Stimulated activated CD8-positive, alpha-beta memory T cell treated with anti-CD3 and anti-CD28 coated beads, Interleukin-15, amount 100 ng/mL, for 4 hours (primary cell): ENCODE data around the gene CIAO3.
"Not testable (repeated sequence)": the region's sequence is repeated elsewhere in the genome, so short reads cannot be mapped to it uniquely, and the experiment has no call there.

Source experiments
- DNase-seq, 2 donors: peaks; one replicate each; pipeline ENCODE4 v3.0.0-alpha.2; 2020; ENCODE audit warnings: low read depth in 2 of 2

The CIAO3 gene

DNA sequence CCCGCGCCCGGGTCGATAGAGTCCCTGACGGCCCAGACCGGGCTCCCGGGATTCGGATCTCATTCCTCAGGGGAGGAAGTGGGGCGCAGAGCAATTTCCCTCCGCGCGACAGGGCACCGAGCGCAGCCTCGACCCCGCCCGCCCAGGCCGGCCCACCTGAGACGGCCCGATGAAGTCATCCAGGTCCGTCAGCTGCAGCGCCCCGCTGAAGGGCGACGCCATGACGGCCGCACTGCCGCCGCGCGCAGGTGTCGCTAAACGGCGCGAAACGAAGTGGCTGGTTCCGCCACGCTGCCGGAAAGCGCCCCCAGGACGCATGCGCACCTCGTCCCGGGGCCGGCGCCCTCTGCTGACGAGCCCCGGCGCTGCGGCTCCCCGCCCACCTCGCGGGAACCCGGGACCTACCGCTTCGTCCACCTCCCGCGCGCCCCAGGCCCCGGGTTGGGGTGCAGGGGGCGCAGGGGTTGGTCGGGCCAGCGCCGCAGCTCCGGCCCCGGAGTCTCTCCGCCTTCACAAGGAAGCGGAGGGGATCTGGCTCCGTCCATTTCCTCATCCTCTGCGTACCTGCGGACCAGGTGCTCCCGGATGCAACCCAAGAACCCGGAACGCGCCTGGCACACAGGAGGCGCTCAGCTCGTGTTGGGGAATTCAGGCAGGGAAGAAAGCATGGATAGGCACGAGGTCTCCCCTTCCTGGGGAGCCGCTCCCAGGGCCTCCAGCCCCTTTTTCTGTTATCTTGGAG is at the start of gene CIAO3:
Gene CIAO3 (minus strand): TSS at position 234 of the 742 bp plus-strand sequence. CDS start 12 bp downstream, at position 222.
- peak; percentile 82 to 88 for DNase-seq

DNA sequence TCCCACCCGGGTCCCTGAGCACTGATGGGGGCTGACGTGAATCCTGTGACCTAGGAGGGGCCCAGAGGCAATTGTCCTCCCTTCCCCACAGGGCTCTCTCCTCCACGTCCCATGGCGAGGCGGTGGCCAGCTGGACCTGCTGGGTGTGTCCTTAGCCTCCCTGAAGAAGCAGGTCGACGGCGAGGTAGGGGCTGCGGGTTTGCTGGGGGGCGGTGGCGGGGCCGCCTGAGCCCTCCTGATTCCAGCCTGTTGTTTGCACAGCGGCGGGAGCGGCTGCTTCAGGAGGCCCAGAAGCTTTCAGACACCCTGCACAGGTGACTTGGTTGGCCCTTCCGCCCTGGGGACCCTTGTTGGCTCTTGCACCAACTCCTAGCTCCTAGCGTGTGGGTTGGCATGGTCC is 49.3 kb upstream of the CIAO3 start:
- DNase-seq = no peak

DNA sequence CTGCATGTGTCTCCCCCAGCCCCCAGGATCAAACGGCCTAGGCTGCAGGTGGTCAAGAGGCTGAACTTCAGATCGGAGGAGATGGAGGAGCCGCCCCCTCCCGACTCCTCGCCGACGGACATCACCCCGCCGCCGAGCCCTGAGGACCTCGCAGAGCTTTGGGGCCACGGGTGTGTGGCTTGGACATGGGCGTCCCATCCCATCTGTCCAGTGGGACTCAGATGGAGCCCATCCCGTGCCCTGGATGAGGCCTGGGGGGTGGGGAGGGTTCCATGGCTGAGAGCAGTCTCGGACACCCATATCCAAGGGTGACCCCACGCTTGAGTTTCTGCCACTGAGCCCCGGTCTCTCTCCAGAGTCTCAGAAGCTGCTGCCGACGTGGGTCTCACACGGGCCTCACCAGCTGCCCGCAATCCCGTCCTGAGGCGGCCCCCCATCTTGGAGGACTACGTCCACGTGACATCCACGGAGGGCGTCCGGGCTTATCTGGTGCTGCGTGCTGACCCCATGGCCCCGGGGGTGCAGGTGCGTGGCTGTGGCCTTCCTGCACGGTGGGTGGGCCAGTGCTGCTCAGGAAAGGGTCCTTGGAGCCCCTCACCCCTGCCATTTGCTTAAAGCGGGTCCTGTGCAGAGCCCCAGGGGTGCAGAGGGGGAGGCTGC is 48.5 kb upstream of the CIAO3 start:
- DNase-seq = no peak

DNA sequence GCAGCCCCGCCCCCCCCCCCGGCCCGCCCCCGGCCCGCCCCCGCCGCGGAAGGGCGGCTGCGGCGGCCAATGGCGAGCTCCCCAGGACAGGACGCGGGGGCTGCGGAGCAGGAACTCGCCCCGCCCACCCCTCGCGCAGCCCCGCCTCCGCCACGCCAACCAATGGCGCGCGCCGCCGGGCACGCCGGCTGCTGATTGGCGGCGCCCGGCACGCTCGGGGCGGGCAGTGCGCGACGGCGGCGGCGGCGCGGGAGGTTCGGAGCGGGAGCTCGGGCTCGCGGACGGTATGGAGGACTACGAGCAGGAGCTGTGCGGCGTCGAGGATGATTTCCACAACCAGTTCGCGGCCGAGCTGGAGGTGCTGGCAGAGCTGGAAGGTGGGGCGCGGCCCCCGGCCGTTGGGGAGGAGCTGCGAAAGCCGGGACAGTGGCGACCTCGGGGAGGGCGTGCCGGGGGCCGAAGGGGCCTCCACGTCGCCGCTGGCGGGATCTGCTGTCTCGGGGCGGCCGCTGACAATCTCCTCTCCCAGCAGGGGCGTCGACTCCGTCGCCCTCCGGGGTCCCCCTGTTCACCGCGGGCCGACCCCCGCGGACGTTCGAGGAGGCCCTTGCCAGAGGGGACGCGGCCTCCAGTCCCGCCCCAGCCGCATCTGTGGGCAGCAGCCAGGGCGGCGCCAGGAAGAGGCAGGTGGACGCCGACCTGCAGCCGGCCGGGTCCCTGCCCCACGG is 47.8 kb upstream of the CIAO3 start, which contains the start of gene CHTF18:
Gene CHTF18 (plus strand): TSS at position 222 of the 728 bp plus-strand sequence. CDS start 65 bp downstream, at position 287.
- DNase-seq = peak; percentile 81 to 89

DNA sequence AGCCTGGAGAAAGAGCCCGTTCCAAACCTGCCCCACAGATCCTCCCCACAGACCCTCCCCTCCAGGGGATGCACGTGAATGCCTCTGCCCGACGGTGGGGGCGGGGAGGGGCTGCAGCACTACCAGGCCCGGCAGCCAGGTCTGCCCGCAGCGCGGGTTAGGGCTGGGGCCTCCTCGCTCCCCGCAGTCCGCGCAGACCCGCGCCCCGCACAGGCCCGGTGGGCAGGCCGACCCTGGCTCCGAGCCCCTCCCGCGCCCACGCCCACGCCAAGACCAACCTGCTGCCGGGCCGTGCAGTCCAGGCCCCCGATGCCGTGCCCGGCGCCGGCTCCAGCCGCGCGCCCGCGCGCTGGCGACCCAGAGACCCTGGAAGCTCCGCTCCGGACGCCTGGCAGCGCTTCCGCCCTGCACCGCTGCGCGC is 47.2 kb upstream of the CIAO3 start, which contains the start of gene RPUSD1:
Gene RPUSD1 (minus strand): TSS at position 404 of the 421 bp plus-strand sequence. CDS start 644 bp downstream, outside the sequence.
- DNase-seq = no peak

DNA sequence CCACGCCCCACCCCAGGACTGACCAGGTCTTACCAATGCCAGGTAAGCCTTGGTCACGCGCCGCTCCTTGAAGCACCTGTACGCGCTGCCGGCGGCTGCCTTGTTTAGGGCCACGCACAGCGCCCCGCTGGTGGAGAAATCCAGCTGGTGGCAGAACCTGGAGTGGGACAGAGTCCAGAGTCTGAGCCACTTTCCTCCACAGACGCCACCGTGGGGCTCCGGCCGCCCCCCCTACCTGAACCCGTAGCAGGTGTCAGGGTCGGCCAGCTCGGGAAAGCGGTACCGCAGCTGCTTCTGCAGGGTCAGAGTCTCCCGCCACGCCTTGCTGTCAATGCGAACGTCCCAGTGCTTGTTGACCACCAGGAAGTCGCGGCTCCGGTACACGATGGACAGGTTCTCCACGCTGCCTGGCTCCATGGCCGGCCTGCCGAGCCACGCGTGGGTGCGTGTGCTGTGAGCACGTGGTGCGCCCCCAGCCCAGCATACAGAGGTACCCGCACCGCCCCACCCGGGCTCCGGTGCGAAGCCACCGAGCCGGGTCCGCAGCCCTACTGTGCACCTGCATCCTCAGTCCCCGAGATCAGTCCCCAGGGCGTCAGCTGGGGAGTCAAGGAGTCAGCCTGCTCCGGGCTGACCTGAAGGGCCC is 46.6 kb upstream of the CIAO3 start:
- DNase-seq = no peak

DNA sequence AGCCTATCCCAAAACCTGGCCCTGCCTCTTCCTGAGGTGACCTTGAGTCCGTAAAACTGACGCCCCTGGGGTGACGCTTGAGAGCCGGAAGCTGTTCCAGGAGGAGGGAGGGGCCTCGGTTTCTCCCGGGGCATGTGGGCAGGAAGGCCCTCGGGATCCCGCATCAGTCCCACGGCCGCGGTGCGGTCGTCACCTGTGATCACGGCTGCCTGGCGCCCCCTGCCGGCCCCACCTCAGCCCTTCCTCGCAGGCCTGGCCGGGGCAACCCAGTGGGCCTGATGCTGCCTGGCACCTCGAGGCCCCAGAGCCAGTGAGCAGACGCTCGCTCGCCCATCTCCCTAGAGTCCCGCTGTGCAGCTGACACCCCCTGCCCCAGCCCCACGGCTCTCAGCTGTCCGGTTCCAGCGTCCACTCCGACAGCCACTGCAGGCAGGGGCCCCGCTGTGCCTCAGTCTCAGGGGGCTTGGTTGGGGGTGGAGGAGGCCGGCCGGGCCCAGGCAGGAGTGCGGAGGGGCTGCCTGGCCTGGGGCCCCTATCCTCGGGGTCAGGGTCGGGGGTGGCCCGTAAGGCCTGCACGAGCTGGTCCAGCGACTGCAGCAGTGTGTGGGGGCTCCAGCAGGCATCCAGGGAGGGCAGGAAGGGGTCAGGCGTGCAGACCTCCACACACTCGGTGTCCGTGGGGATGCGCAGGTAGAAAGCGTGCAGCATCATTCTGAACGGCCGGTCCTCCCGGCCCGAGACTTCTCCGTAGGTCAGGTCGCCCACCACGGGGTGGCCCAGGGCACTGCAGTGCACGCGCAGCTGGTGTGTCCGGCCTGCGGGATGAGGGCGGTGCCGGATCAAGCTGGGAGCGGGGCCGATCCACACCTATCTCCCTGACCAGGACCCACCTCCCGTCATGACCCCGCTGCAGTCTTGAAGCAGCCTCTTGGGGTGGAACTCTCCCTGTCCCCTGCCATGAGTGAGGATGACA is 45.1 kb upstream of the CIAO3 start:
- peak; percentile 44 to 47 for DNase-seq

DNA sequence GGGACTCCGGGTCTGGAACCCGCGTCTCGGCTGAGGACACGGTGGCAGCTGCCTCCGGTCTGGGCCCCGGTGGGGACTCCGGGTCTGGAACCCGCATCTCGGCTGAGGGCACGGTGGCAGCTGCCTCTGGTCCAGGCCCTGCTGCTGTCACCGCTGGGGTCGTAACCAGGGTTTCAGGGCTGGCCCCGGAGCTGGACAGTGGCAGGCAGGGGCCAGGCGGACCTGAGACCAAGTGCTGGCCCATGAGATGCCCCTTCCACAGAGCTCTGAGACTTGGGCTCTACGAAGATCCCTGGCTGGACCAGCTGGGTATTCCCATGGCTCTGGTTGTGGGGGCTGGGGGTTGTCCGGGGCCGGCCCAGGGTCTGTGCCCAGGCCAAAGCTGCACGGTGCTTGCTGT is 43.6 kb upstream of the CIAO3 start:
- no peak for DNase-seq

DNA sequence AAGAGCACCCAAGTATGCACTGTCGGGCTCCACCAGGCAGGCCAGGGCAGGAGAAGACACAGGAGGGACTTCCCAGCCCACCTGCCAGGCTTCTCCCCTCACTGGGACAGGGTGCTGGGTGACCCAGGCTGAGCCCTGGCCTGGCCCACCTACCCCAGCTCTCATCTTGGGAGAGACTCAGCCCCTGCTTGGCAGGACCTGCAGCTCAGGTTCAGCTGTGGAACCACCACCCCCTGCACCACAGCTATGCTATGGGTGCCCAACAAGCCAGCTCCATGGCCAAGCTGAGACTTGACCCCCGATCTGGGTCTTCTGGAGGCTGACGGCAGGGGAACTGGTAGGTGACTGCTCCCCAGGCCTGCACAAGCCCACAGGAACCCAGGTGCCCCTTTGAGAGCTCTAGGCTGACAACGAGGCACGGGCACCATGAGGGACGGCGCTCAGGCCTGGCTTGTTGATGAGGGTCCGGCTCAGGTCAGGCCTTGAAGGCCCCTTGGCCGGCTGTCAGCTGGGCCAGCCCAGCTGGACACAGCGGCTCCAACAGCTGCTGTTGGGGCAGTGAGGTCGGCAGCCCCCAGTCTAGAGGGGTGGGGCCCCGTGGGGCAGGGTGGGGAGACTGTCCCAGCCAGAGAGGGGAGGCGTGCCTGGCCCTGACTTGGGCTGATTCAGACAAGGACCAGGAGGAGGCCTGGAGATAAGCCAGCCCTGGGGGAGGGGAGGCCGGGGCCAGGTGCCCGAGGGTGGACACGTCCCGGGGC is 42.8 kb upstream of the CIAO3 start:
- DNase-seq = no peak

DNA sequence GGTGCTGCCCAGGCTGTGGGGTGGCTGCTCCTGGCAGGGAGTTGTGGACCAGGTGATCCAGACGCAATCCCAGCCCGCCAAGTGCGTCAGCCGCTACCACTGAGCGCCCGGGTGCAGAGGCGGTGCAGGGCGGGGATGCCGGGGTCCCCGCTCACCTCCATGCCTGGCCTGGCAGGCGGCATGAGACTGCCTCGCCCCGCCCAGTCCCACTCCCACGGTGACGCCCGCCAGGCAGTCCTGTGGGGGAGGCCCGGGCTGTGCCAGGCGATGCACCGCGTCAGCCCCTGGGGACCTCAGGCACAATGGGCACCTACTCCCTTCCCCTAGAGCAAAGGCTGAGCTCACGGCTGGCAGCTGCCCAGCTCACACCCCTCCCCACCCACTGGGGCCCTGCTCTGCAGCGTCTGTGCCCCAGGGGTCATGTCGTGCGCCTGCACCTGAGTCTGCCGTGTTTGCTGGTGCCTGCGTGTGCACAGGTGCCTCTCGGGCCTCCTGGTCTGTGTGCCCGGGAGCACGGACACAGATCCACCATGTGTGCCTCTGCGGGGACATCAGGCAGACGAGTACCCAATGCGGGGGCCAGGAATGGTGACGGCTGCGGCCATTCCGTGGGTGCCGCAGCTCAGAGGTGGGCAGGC is 42.1 kb upstream of the CIAO3 start:
- DNase-seq = no peak

DNA sequence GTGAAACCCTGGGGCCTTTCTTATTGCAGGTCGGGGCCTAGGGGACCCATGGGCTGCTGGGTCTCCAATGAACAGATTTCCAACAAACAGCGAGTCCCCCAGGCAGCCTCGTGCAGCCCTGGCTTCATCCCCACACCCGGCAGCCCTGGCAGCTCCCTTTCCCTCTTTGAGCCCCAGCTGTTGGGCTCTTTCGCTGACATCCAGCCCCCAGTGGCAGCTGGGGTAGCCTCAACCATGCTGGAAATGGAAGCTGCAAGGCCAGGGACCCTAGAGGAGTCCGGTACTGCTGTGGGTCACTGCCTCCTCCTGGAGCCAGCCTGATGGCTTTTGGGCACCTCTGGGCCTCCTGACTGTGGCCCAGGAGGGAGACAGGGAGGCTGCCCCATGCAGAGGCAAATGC is 41.5 kb upstream of the CIAO3 start:
- DNase-seq = no peak

DNA sequence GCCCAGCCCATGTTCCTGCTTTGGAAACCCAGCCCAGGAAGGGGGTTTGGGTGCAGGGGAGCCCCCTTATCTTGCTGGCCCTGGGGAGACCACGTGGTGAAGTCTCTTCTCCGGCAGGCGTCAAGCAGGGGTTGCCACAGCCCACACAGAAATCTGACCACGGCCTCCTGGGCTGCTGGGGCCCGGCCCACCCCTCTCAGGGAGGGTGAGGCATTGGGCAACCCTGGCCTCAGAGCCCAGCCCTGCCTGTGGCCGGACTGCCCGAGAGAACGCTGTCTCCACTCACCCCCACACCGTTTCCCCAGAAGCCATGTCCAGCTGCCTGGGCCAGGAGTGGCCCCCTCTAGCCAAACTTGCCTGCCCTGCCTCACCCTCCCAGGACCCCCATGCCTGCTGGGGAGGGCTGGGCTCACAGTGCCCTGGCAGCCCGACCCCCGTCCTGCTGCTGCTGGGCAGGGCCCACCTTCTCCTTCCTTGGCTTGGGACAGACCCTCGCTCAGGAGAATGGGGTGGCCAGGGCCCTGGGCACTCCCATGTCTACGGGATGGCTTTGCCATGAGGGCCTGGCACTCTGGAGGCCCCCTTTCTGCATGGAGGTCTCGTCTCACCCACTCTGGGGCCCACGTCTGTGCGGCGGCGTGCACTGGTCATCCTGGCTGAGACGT is 40.7 kb upstream of the CIAO3 start:
- DNase-seq = no peak

DNA sequence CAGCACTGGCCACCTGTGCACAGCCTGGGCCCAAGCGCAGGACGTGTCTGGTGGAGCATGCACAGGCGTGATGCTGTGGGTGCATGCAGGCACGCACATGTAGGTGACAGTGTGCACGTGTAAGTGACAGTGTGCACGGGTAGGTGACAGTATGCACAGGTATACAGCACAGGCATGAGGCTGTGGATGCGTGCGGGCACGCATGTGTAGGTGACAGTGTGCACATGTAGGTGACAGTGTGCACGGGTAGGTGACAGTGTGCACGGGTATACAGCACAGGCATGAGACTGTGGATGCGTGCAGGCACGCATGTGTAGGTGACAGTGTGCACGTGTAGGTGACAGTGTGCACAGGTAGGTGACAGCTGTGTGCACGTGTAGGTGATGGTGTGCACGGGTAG is 39.5 kb upstream of the CIAO3 start:
- no peak for DNase-seq

DNA sequence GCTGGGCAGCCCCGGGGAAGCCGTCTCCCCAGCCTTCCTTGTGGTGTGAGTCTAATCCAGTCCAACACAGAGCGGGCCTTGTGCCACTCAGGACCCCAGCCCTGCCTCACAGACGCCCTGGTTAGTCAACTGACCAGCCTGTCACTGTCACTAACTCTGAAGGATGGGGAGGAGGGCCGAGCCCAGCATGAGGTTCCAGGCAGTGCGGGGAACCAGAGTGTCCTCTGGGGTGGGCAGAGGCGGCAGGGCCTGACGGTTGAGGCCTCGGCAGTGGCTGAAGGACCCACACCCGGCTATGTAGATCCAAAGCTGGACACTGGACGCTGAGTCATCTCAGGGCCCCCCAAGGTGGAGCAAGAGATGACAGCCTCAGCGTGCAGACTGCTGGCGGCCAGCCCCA is 38.8 kb upstream of the CIAO3 start:
- no peak for DNase-seq

DNA sequence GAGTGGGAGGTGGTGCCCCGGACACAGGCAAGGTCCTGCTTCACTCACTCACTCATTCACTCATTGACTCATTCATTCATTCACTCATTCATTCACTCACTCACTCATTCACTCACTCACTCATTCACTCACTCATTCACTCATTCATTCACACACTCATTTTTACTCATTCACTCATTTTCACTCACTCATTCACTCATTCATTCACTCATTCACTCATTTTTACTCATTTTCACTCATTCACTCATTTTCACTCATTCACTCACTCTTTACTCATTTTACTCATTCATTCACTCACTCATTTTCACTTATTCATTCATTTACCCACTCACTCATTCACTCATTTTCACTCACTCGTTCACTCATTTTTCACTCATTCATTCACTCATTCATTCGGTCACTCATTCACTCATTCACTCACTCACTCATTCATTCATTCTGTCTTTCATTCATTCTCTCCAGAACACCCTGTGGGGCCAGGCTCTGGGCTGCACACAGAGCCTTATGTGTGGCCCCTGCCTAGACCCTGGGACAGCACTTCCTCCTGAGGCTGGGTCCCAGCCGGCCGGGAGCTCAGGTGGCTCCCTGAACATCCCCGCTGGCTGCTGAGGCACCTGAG is 38.2 kb upstream of the CIAO3 start:
- no peak for DNase-seq

DNA sequence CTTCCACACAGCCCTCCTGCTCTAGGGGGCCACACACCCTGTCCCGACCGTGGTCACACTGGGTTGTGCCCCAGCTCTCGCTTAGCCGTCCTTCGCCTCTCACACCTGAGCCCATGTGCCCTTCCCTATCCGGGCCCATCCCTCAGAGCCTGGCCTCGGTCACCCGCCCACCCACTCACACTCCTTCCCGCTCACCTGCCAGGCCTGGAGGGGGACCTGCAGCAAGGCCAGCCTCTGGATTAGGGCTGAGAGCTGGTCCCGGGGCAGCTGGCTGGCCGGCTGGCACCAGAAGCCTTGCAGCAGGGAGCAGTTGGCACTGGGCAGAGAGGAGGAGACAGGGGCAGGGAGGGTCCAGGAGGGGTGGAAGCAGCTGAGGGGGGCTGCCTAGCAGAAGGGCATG is 37.6 kb upstream of the CIAO3 start:
- no peak for DNase-seq

DNA sequence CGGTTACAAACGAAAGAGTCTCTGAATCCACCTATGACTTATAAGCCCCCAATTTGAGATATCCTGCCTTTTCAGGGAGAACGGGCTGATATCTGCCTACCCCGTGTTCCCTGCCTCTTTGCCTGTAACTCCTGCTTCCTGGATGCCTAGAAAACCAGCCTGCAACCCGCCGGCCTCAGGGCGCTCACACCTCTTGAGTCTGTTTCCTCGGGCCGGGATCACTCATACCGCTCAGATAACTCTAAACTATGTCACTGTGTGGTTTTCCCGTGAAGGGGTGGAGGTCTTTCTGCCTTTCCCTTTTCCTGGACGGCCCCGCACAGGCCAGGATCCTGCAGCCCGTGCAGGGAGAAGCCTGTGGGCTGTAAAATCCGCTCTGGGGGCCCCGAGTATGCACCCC is 37.0 kb upstream of the CIAO3 start:
- DNase-seq = no peak

DNA sequence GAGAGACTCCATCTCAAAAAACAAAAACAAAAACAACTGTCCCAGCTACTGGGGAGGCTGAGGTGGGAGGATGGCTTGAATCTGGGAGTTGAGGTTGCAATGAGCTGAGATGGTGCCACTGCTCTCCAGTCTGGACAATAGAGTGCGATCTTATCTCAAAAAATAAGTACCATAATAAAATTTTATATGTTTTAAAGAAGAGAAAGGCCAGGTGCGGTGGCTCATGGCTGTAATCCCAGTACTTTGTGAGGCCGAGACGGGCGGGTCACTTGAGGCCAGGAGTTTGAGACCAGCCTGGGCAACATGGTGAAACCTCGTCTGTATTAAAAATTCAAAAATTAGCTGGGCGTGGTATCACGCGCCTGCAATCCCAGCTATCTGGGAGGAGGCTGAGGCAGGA is 36.0 kb upstream of the CIAO3 start:
- no peak for DNase-seq

DNA sequence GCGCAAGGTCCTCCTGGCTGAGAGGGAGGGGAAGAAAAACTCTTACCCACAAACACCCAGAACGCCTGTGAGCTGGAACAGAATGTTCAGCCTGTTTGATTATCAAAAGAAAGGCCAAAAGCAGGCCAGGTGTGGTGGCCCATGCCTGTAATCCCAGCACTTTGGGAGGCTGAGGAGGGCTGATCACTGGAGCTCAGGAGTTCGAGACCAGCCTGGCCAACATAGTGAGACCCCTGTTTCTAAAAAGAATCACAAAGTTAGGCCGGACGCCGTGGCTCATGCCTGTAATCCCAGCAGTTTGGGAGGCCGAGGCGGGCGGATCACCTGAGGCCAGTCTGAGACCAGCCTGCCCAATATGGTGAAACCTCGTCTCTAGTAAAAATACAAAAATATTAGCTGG is 35.5 kb upstream of the CIAO3 start:
- not testable (repeated sequence) for DNase-seq
